Measurements from ENCODE around the gene FNDC5.

DNA sequence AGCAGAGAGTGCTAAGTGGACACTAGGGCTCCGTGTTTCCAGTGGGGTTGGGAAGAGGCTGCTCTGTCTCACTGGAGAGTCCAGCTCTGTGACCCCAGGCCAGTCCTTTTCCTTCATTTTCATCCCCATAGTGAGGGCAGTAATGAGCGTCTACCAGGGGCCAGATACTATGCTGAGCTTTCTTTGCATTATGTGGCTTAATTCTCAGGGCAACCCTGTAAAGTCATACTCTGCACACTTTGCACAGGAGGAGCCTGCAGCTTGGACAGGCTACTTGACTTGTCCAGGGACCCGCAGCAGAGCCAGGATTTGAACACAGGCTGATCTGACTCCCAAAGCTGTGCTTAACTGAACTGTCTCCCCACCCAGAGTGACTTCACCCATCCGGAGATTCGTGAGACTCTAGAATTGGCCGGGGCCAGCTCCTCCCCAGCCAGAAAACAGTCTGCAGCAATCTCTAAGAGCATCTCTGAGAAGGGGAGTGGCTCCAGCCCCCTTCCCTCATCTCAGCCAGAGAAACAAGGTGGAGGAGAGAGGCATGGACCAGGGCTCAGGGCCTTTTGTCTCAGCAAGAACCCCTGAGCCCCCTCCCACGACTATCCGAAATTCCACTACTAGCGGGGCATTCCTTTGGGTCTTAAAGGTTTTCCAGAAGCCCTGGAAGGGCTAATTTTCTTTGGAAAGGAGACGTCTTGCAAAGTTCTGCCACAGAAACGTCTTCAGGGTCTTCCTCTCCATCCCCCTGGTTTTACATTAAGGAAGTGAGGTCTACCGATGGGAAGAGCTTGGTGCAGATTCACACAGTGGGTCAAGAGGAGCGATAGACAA, 866 bp upstream of the FNDC5 start:
- TF ChIP-seq, protein P1, sequence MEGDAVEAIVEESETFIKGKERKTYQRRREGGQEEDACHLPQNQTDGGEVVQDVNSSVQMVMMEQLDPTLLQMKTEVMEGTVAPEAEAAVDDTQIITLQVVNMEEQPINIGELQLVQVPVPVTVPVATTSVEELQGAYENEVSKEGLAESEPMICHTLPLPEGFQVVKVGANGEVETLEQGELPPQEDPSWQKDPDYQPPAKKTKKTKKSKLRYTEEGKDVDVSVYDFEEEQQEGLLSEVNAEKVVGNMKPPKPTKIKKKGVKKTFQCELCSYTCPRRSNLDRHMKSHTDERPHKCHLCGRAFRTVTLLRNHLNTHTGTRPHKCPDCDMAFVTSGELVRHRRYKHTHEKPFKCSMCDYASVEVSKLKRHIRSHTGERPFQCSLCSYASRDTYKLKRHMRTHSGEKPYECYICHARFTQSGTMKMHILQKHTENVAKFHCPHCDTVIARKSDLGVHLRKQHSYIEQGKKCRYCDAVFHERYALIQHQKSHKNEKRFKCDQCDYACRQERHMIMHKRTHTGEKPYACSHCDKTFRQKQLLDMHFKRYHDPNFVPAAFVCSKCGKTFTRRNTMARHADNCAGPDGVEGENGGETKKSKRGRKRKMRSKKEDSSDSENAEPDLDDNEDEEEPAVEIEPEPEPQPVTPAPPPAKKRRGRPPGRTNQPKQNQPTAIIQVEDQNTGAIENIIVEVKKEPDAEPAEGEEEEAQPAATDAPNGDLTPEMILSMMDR (IDR thresholded peaks at IDR 0.05; ENCODE audit: poor library complexity): no peak
- TF ChIP-seq EZH2phosphoT487 (IDR thresholded peaks at IDR 0.05; ENCODE audit: low read depth, severe bottlenecking, unreplicated experiment): no peak
